H1 (cell line): Measurements from ENCODE around the gene NID1. TPM values are rescaled to one million over a fixed set of nuclear protein-coding genes. Genes with fewer than 3 reads are reported as not detected.

Source experiments
- CTCF ChIA-PET: fragments of 300-600 bp; sonication (Branson Sonifier 250); formaldehyde crosslinking; loops from one replicate; lab custom pipeline; 2021; ENCODE audit not compliant: partially characterized antibody; lab: Charles Lee
- POLR2A ChIA-PET: fragments of 300-600 bp; sonication (Branson Sonifier 250); formaldehyde crosslinking; loops from one replicate; lab custom pipeline; 2021; ENCODE audit warnings: inconsistent platforms; ENCODE audit not compliant: partially characterized antibody; lab: Charles Lee
- DNase-seq, 2 experiments: peaks; one replicate each; pipeline versions ENCODE4 v3.0.0 to v3.0.0-alpha.2; 2010 to 2022; ENCODE audit warnings: low spot score in 2 of 2, low read depth in 1 of 2, mixed read lengths in 1 of 2
- FAIRE-seq: peaks from 2 replicates; lab custom pipeline; 2011; peaks lifted over from hg19 to GRCh38; lab: Jason Lieb, UNC
- H2AFZ ChIP-seq: 2 replicates; pipeline ENCODE4 v1.8.1; 2012; ENCODE audit warnings: low read length, inconsistent platforms
- H2AK5ac ChIP-seq: 2 replicates; pipeline ENCODE4 v1.6.1; 2013; ENCODE audit warnings: low read depth, low read length
- H2BK120ac ChIP-seq: replicated peaks from 2 replicates; pipeline ENCODE3; 2013; ENCODE audit warnings: low read depth, low read length, inconsistent platforms
- H2BK12ac ChIP-seq: 2 replicates; pipeline ENCODE4 v1.6.1; 2013; ENCODE audit warnings: low read depth, low read length
- H2BK15ac ChIP-seq: 2 replicates; pipeline ENCODE4 v1.6.1; 2013; ENCODE audit warnings: low read length
- H2BK20ac ChIP-seq: 2 replicates; pipeline ENCODE4 v1.6.1; 2013; ENCODE audit warnings: low read length
- H2BK5ac ChIP-seq: 2 replicates; pipeline ENCODE4 v1.6.1; 2013; ENCODE audit warnings: low read depth, low read length
- H3K14ac ChIP-seq: 2 replicates; pipeline ENCODE4 v1.6.1; 2013; ENCODE audit warnings: inconsistent platforms; ENCODE audit not compliant: insufficient read length
- H3K18ac ChIP-seq: 2 replicates; pipeline ENCODE4 v1.6.1; 2013; ENCODE audit warnings: low read length; ENCODE audit errors: extremely low read depth
- H3K23ac ChIP-seq: 2 replicates; pipeline ENCODE4 v1.6.1; 2013; ENCODE audit warnings: inconsistent platforms; ENCODE audit not compliant: insufficient read length
- H3K23me2 ChIP-seq: 2 replicates; pipeline ENCODE4 v1.6.1; 2013; ENCODE audit warnings: low read depth, low read length
- H3K27ac ChIP-seq: 2 replicates; pipeline ENCODE4 v1.6.1; 2011; ENCODE audit warnings: low read depth, low read length, inconsistent platforms
- H3K27me3 ChIP-seq, 4 experiments: replicated peaks in 1 of 4; 1 replicate in 1 of 4; 2 replicates in 3 of 4; pipeline versions ENCODE4 v1.6.1 to v1.8.1; 2011 to 2013; ENCODE audit warnings: low read length in 3 of 4, mild to moderate bottlenecking in 3 of 4, inconsistent platforms in 2 of 4, mixed read lengths in 2 of 4, moderate library complexity in 1 of 4; ENCODE audit not compliant: control insufficient read depth in 3 of 4, insufficient read depth in 3 of 4; ENCODE audit errors: extremely low read depth in 1 of 4
- H3K36me3 ChIP-seq, 4 experiments: 2 replicates each; pipeline versions ENCODE4 v1.6.1 to v1.8.1; 2011 to 2013; ENCODE audit warnings: mild to moderate bottlenecking in 4 of 4, low read length in 3 of 4, moderate library complexity in 2 of 4, control low read depth in 1 of 4, inconsistent platforms in 1 of 4; ENCODE audit not compliant: insufficient read depth in 4 of 4, control insufficient read depth in 2 of 4
- H3K4ac ChIP-seq: replicated peaks from 2 replicates; pipeline ENCODE3; 2013; ENCODE audit warnings: low read length, low read depth, mixed read lengths, inconsistent platforms; ENCODE audit not compliant: insufficient read length
- H3K4me1 ChIP-seq, 4 experiments: replicated peaks in 1 of 4; 1 replicate in 1 of 4; 2 replicates in 3 of 4; pipeline versions ENCODE4 v1.6.1 to v1.8.1; 2011 to 2013; ENCODE audit warnings: low read length in 3 of 4, inconsistent platforms in 2 of 4, mixed read lengths in 1 of 4; ENCODE audit not compliant: insufficient read depth in 4 of 4, control insufficient read depth in 3 of 4
- H3K4me2 ChIP-seq, 2 experiments: 2 replicates each; pipeline versions ENCODE4 v1.6.1 to v1.8.1; 2011 to 2013; ENCODE audit warnings: low read depth in 2 of 2, low read length in 2 of 2, control low read depth in 1 of 2, inconsistent platforms in 1 of 2, mild to moderate bottlenecking in 1 of 2; ENCODE audit not compliant: insufficient read depth in 1 of 2
- H3K4me3 ChIP-seq, 4 experiments: fragments of 200-600, 300-600 bp in 1 of 4; sonication (generic), shearing (Covaris generic), sonication (Bioruptor Twin) in 1 of 4; 2 replicates each; pipeline versions ENCODE4 v1.5.1 to v1.8.1; 2011 to 2016; ENCODE audit warnings: low read length in 4 of 4, low read depth in 3 of 4, control low read depth in 2 of 4, inconsistent platforms in 2 of 4, mild to moderate bottlenecking in 2 of 4, mixed read lengths in 1 of 4, moderate library complexity in 1 of 4; ENCODE audit not compliant: insufficient read depth in 2 of 4; ENCODE audit errors: extremely low read depth in 1 of 4
- H3K56ac ChIP-seq: replicated peaks from 2 replicates; pipeline ENCODE3; 2013; ENCODE audit warnings: low read depth, mild to moderate bottlenecking, mixed read lengths, low read length, inconsistent platforms; ENCODE audit not compliant: insufficient read length
- H3K79me1 ChIP-seq: 2 replicates; pipeline ENCODE4 v1.6.1; 2013; ENCODE audit warnings: low read depth, low read length, control low read depth
- H3K79me2 ChIP-seq, 2 experiments: 2 replicates each; pipeline versions ENCODE4 v1.6.1 to v1.8.1; 2012 to 2013; ENCODE audit warnings: low read length in 2 of 2, mild to moderate bottlenecking in 2 of 2, inconsistent platforms in 1 of 2; ENCODE audit not compliant: insufficient read depth in 2 of 2, control insufficient read depth in 1 of 2
- H3K9ac ChIP-seq, 4 experiments: replicated peaks in 1 of 4; 1 replicate in 1 of 4; 2 replicates in 3 of 4; pipeline versions ENCODE4 v1.6.1 to v1.8.1; 2011 to 2013; ENCODE audit warnings: low read depth in 3 of 4, low read length in 3 of 4, control low read depth in 2 of 4, mild to moderate bottlenecking in 2 of 4, moderate library complexity in 2 of 4, inconsistent platforms in 1 of 4; ENCODE audit errors: extremely low read depth in 1 of 4
- H3K9me3 ChIP-seq, 2 experiments: 2 replicates each; pipeline versions ENCODE4 v1.6.1 to v1.8.1; 2012 to 2013; ENCODE audit warnings: mild to moderate bottlenecking in 2 of 2, moderate library complexity in 2 of 2, control low read depth in 1 of 2, inconsistent platforms in 1 of 2, low read depth in 1 of 2, low read length in 1 of 2, mixed read lengths in 1 of 2; ENCODE audit not compliant: insufficient read depth in 2 of 2
- H4K20me1 ChIP-seq, 2 experiments: replicated peaks in 1 of 2; 2 replicates each; pipeline versions ENCODE3 to v1.8.1; 2011 to 2013; ENCODE audit warnings: inconsistent platforms in 2 of 2, low read length in 2 of 2, mild to moderate bottlenecking in 1 of 2; ENCODE audit not compliant: insufficient read depth in 2 of 2, control insufficient read depth in 1 of 2
- H4K5ac ChIP-seq: 2 replicates; pipeline ENCODE4 v1.6.1; 2013; ENCODE audit warnings: low read length, low read depth, mixed read lengths, inconsistent platforms; ENCODE audit not compliant: insufficient read length
- H4K8ac ChIP-seq: 2 replicates; pipeline ENCODE4 v1.8.0; 2013; ENCODE audit warnings: mild to moderate bottlenecking, moderate library complexity, low read length, inconsistent platforms; ENCODE audit not compliant: insufficient read depth; ENCODE audit errors: extremely low read depth
- H4K91ac ChIP-seq: replicated peaks from 2 replicates; pipeline ENCODE3; 2013; ENCODE audit warnings: low read length, mixed read lengths, inconsistent platforms; ENCODE audit not compliant: insufficient read length
- BACH1 ChIP-seq: IDR thresholded peaks from 2 replicates; pipeline ENCODE4 v1.6.1; 2012; ENCODE audit warnings: low read length, improper control_type of control experiment
- EP300 ChIP-seq, 2 experiments: IDR thresholded peaks; 1 replicate in 1 of 2; 2 replicates in 1 of 2; pipeline ENCODE4 v1.6.1; 2011 to 2012; ENCODE audit warnings: low read depth in 2 of 2, low read length in 2 of 2, mild to moderate bottlenecking in 2 of 2, borderline replicate concordance in 1 of 2, inconsistent platforms in 1 of 2, moderate library complexity in 1 of 2
- GABPA ChIP-seq: IDR thresholded peaks from 2 replicates; pipeline ENCODE4 v1.6.1; 2011; ENCODE audit warnings: mild to moderate bottlenecking, low read length, moderate library complexity, borderline replicate concordance; ENCODE audit not compliant: insufficient read depth
- HDAC6 ChIP-seq: IDR thresholded peaks from one replicate; pipeline ENCODE4 v1.7.1; 2012; ENCODE audit warnings: low read depth, mild to moderate bottlenecking, inconsistent platforms, low read length, moderate library complexity
- NRF1 ChIP-seq: IDR thresholded peaks from 2 replicates; pipeline ENCODE4 v1.6.1; 2011; ENCODE audit warnings: mild to moderate bottlenecking, low read depth, low read length, improper control_type of control experiment
- PHF8 ChIP-seq: fragments of 200-600 bp; sonication (generic); conservative IDR thresholded peaks from 2 replicates; pipeline ENCODE4 v1.7.1; 2012; ENCODE audit warnings: low read depth, mild to moderate bottlenecking, inconsistent platforms, low read length, moderate library complexity
- SIN3A ChIP-seq, 2 experiments: IDR thresholded peaks in 1 of 2; conservative IDR thresholded peaks in 1 of 2; 2 replicates each; pipeline ENCODE4 v1.6.1; 2011 to 2012; ENCODE audit warnings: low read length in 2 of 2, improper control_type of control experiment in 1 of 2, low read depth in 1 of 2, mild to moderate bottlenecking in 1 of 2
- WGBS, 2 experiments: shearing (Covaris generic) in 1 of 2; methylation state at CpG; one replicate each; pipeline versions ENCODE4 v1.1.6 to v1.1.7; 2013 to 2015; ENCODE audit warnings: low lambda C conversion rate in 2 of 2, mixed read lengths in 2 of 2, inconsistent platforms in 1 of 2, low coverage in 1 of 2, missing lambda C conversion rate in 1 of 2; ENCODE audit not compliant: insufficient replicate concordance in 2 of 2, insufficient coverage in 1 of 2, insufficient read length in 1 of 2; ENCODE audit errors: extremely low coverage in 1 of 2, missing lambda C conversion rate in 1 of 2; 5-methylcytosine and 5-hydroxymethylcytosine counted together
- polyA plus RNA-seq, 7 experiments: library from polyadenylated mRNA; depleted of rRNA in 3 of 7; stranded (reverse) in 5 of 7; unstranded in 2 of 7; fragments of >200 nt in 5 of 7; fragments of 200-250 nt in 2 of 7; gene quantifications; 1 replicate in 5 of 7; 2 replicates in 1 of 7; 4 replicates in 1 of 7; pipeline versions ENCODE4 v1.2.1 to v1.2.3, GENCODE V29; 2011 to 2013; ENCODE audit warnings: missing spikeins in 2 of 7, mixed read lengths in 2 of 7
- total RNA-seq: library from RNA; stranded (reverse); fragmentation: NEBNext Ultra II Directional; extraction: Animal tissue kit (Norgen Biotek cat#: 25700); gene quantifications from 2 replicates; pipeline ENCODE4 v1.2.1, GENCODE V29; 2021

NID1 gene
- total and polyA plus RNA-seq, 2 of the 8 experiments (the other 6 are each of a cell fraction or from before 2014, with no cell fraction given), result 20.9 to 25.4 TPM

- Histone ChIP-seq H2AFZ (no peak overlapping the region), H4K20me1 (no peaks in the 10 kb centered on the region), H4K91ac (no peak overlapping the region), H4K5ac (no peak overlapping the region), H3K23me2 (peaks cover 5% of the 10 kb centered on the region; the same call in 1 of the 2 replicates), H3K27ac (no peak overlapping the region), H3K79me1 (no peaks in the 10 kb centered on the region), H3K23ac (no peak overlapping the region), H3K18ac (no peak overlapping the region), H3K27me3 (peaks cover 5 to 17% (median 13%) of the 10 kb centered on the region in 4 experiments; a peak in 6 of 7 replicates), H3K4me2 (no peak overlapping the region), H2AK5ac (no peak overlapping the region), H2BK20ac (no peak overlapping the region), H2BK120ac (no peak overlapping the region), H4K8ac (no peak overlapping the region), H3K14ac (no peak overlapping the region), H3K4ac (no peak overlapping the region), H3K79me2 (no peaks in the 10 kb centered on the region), H2BK5ac (no peak overlapping the region), H3K4me1 (peaks cover 3 to 11% (median 4%) of the 10 kb centered on the region in 4 experiments; a peak in 4 of 7 replicates), H2BK15ac (no peak overlapping the region), H3K9me3 (no peaks in the 10 kb centered on the region; a peak in 1 of 4 replicates), H3K4me3 (no peak overlapping the region), H3K56ac (no peak overlapping the region), H3K9ac (no peak overlapping the region), H2BK12ac (no peak overlapping the region), H3K36me3 (no peaks in the 10 kb centered on the region)
- FAIRE-seq (no peak), DNase-seq (no peak)
- 89 to 100% methylated on average over 1 to 5 of the region's 5 CpGs for WGBS, 2 experiments
- TF ChIP-seq BACH1, result no peak
- TF ChIP-seq PHF8, result no peak
- no peak for TF ChIP-seq SIN3A (conservative IDR thresholded peaks at IDR 0.05 in 1 of 2, IDR thresholded peaks at IDR 0.05 in 1 of 2; ENCODE audit: low read depth in 1 of 2, low read length in 2 of 2)
- no peak for TF ChIP-seq NRF1
- TF ChIP-seq HDAC6, result no peak
- TF ChIP-seq EP300 (IDR thresholded peaks at IDR 0.05; ENCODE audit: borderline replicate concordance in 1 of 2, low read depth in 2 of 2, low read length in 2 of 2), result no peak
- TF ChIP-seq GABPA, result no peak
- POLR2A ChIA-PET, result no interaction called here
- CTCF ChIA-PET, result no interaction called here
Observed at GRCh38 chr1:236069796-236070195, 4.9 kb upstream of the NID1 start.
